ENCODE data around the gene INPP5K.
A peak's percentile ranks its signal among the peaks of the same experiment; 100 is the strongest.
"Not testable (repeated sequence)": the region's sequence is repeated elsewhere in the genome, so short reads cannot be mapped to it uniquely, and the experiment has no call there.

The INPP5K gene

GRCh38 chr17:1515640-1516387, 598 bp downstream of the INPP5K start:
- Histone ChIP-seq H3K9me3 (replicated peaks; ENCODE audit: low read length) (no peaks in the 10 kb centered on the region), H3K4me1 (ENCODE audit: control insufficient read depth, insufficient read depth, low read length) (peaks cover 25% of the 10 kb centered on the region), H3K9ac (ENCODE audit: low read depth, low read length) (peak overlapping the region; percentile 89), H3K36me3 (ENCODE audit: insufficient read depth, low read length) (peaks cover 15% of the 10 kb centered on the region), H3K27me3 (ENCODE audit: control insufficient read depth, insufficient read depth, low read length) (no peaks in the 10 kb centered on the region), H3K4me2 (ENCODE audit: low read length) (peak overlapping the region; percentile 98), H3K4me3 (ENCODE audit: low read length) (peak overlapping the region; percentile 99)

DNA sequence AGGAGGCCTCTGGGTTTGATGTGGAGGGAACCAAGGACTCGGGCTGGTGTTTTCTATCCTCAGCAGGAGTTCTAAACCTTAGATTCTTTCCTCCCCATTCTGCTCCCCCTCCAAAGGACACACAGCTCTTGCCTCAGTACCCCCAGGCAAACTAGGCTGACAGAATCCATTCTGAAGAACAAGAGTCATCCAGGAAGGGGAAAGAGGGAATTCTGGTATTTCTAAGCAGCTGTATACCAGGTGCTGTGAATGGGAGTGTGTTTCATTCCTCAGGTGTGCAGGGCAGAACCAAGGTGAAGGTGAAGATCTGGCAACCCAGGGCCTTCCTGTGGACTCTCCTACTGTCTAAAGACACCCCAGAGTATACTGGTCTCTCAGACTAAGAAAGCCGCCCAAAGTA, 4.1 kb downstream of the INPP5K start:
- Histone ChIP-seq H3K9ac (ENCODE audit: low read depth, low read length) (peak overlapping the region; percentile 36), H3K27me3 (ENCODE audit: control insufficient read depth, insufficient read depth, low read length) (no peaks in the 10 kb centered on the region), H3K36me3 (ENCODE audit: insufficient read depth, low read length) (peaks cover 12% of the 10 kb centered on the region), H3K4me3 (ENCODE audit: low read length) (no peak overlapping the region), H3K4me1 (ENCODE audit: control insufficient read depth, insufficient read depth, low read length) (peaks cover 22% of the 10 kb centered on the region), H3K9me3 (replicated peaks; ENCODE audit: low read length) (no peaks in the 10 kb centered on the region), H3K4me2 (ENCODE audit: low read length) (peak overlapping the region; percentile 27)

DNA sequence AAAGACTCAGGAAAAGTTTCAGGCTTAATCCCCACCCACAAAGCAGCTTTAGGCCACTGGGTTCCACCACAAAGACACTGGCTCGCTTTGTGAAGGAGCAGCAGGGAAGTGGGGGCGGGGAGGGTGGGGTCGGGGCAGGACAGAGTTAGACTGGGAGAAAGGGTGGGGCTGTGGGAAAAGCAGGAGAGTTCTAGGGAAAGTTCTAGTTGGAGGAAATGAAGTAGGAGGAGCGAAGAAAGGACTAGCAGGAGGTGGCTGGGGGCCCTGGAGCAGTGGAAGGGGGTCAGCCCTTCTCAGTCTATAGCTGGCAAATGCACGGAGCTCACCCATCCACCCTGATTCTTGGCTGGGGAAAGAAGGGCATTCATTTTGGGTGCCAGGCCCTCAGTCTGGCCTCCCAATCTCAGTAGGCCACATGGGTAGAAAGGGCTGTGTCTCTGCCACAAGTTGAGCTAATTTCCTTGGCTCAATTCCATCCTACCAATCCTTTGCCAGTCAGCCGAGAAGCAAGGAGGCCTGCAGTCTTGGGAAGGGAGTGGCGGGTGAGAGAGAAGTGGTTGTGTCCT, 4.6 kb downstream of the INPP5K start:
- no peaks in the 10 kb centered on the region for H3K9me3 ChIP-seq (replicated peaks; ENCODE audit: low read length)
- peaks cover 12% of the 10 kb centered on the region for H3K36me3 ChIP-seq (ENCODE audit: insufficient read depth, low read length)
- H3K4me3 ChIP-seq (ENCODE audit: low read length), result no peak overlapping the region
- H3K9ac ChIP-seq (ENCODE audit: low read depth, low read length), result peak overlapping the region; percentile 36
- H3K4me2 ChIP-seq (ENCODE audit: low read length), result peak overlapping the region; percentile 27
- H3K27me3 ChIP-seq (ENCODE audit: control insufficient read depth, insufficient read depth, low read length), result no peaks in the 10 kb centered on the region
- H3K4me1 ChIP-seq (ENCODE audit: control insufficient read depth, insufficient read depth, low read length), result peaks cover 22% of the 10 kb centered on the region

DNA sequence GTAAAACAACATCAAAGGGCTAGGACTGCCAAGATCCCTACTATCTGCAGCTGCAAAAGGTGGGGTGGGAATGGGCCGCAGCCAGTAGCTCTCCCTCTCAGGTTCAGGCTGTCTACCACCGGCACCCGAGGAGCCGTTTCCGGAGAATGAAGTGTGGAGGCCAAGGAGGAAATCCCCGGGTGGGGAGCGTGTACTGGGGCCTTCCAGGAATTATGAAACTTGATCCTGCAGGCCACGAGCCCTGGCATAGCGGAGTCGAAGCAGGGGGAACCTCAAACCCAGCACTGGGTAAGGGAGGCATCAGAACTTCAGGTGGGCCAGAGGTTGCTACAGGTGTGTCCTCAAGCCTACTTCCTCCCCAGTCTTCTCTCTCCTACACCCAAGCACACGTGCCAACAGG, 5.1 kb downstream of the INPP5K start:
- Histone ChIP-seq H3K9ac (ENCODE audit: low read depth, low read length) (no peak overlapping the region), H3K27me3 (ENCODE audit: control insufficient read depth, insufficient read depth, low read length) (no peaks in the 10 kb centered on the region), H3K4me2 (ENCODE audit: low read length) (no peak overlapping the region), H3K9me3 (replicated peaks; ENCODE audit: low read length) (no peaks in the 10 kb centered on the region), H3K36me3 (ENCODE audit: insufficient read depth, low read length) (peaks cover 16% of the 10 kb centered on the region), H3K4me1 (ENCODE audit: control insufficient read depth, insufficient read depth, low read length) (peaks cover 22% of the 10 kb centered on the region), H3K4me3 (ENCODE audit: low read length) (no peak overlapping the region)

DNA sequence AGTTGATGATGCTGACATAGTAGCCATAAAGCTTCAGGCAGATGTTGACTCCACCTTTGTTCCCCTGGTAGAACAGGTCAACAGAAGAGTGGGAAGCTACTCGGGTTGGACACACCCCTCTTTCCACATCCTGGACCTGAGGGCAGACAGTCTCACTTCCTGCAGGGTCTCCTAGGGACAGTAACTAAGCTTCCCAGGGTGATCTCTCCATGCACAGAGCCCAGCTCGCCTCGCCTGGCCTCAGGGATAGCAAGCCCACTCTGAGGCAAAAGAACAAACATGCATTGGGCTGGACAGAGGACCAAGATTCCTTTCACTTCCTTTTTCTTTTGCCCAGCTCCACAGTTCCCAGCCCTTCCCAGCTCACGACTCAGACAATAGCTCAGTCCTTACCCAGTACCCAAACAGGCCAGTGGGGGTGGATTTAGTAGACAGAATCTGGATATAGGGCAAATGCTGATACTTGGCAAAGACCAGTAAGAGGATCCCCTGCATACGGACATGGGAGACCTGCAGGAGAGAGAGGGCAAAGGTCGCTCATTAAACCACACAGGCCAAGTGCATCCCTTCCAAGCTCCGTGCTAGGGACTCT, 7.0 kb downstream of the INPP5K start:
- peaks cover 16% of the 10 kb centered on the region for H3K4me1 ChIP-seq (ENCODE audit: control insufficient read depth, insufficient read depth, low read length)
- no peaks in the 10 kb centered on the region for H3K9me3 ChIP-seq (replicated peaks; ENCODE audit: low read length)
- H3K4me2 ChIP-seq (ENCODE audit: low read length), result no peak overlapping the region
- H3K27me3 ChIP-seq (ENCODE audit: control insufficient read depth, insufficient read depth, low read length), result no peaks in the 10 kb centered on the region
- H3K4me3 ChIP-seq (ENCODE audit: low read length), result no peak overlapping the region
- peaks cover 18% of the 10 kb centered on the region for H3K36me3 ChIP-seq (ENCODE audit: insufficient read depth, low read length)
- no peak overlapping the region for H3K9ac ChIP-seq (ENCODE audit: low read depth, low read length)

DNA sequence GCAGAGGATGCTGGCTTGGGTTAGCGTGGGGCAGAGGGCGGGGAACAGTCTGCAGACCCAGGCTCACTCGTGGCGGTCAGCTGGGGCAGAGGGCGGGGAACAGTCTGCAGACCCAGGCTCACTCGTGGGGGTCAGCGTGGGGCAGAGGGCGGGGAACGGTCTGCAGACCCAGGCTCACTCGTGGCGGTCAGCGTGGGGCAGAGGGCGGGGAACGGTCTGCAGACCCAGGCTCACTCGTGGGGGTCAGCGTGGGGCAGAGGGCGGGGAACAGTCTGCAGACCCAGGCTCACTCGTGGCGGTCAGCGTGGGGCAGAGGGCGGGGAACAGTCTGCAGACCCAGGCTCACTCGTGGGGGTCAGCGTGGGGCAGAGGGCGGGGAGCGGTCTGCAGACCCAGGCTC, 7.7 kb downstream of the INPP5K start:
- H3K9me3 ChIP-seq (replicated peaks; ENCODE audit: low read length); H3K27me3 ChIP-seq (ENCODE audit: control insufficient read depth, insufficient read depth, low read length); H3K4me3 ChIP-seq (ENCODE audit: low read length); H3K4me2 ChIP-seq (ENCODE audit: low read length); H3K9ac ChIP-seq (ENCODE audit: low read depth, low read length): not testable (repeated sequence)
- Histone ChIP-seq H3K4me1 (ENCODE audit: control insufficient read depth, insufficient read depth, low read length) (peaks cover 16% of the 10 kb centered on the region), H3K36me3 (ENCODE audit: insufficient read depth, low read length) (peaks cover 17% of the 10 kb centered on the region)

- Histone ChIP-seq H3K4me2 (ENCODE audit: low read length) (no peak overlapping the region), H3K9me3 (replicated peaks; ENCODE audit: low read length) (no peaks in the 10 kb centered on the region), H3K36me3 (ENCODE audit: insufficient read depth, low read length) (peaks cover 9% of the 10 kb centered on the region), H3K27me3 (ENCODE audit: control insufficient read depth, insufficient read depth, low read length) (no peaks in the 10 kb centered on the region), H3K9ac (ENCODE audit: low read depth, low read length) (no peak overlapping the region), H3K4me3 (ENCODE audit: low read length) (no peak overlapping the region), H3K4me1 (ENCODE audit: control insufficient read depth, insufficient read depth, low read length) (peaks cover 9% of the 10 kb centered on the region)
Observed at GRCh38 chr17:1506649-1507267, 9.7 kb downstream of the INPP5K start.

DNA sequence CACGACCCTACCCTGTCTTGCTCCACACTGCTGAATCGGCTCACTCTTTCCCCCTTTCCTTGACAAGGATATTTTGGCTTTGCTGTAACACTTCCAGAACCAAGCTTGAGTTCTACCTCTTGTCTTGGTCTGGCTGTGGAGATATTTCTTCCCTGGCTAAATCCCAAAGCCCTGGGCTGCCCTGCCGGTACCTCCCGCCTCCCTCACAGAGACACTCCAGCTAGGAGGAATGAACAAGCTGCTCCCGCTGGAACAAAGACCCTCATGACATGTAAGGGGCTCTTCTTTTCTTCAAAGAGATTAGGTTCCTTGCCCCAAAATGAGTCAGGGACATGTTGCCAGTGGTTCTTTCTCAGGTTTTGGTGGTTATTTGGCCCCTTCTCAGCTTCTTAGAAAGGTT, 10.8 kb downstream of the INPP5K start:
- Histone ChIP-seq H3K9ac (ENCODE audit: low read depth, low read length) (no peak overlapping the region), H3K4me1 (ENCODE audit: control insufficient read depth, insufficient read depth, low read length) (no peaks in the 10 kb centered on the region), H3K36me3 (ENCODE audit: insufficient read depth, low read length) (peaks cover 6% of the 10 kb centered on the region), H3K4me3 (ENCODE audit: low read length) (no peak overlapping the region), H3K9me3 (replicated peaks; ENCODE audit: low read length) (no peaks in the 10 kb centered on the region), H3K27me3 (ENCODE audit: control insufficient read depth, insufficient read depth, low read length) (no peaks in the 10 kb centered on the region), H3K4me2 (ENCODE audit: low read length) (no peak overlapping the region)

GRCh38 chr17:1504866-1505265, 11.5 kb downstream of the INPP5K start:
- no peak overlapping the region for H3K4me3 ChIP-seq (ENCODE audit: low read length)
- no peak overlapping the region for H3K9ac ChIP-seq (ENCODE audit: low read depth, low read length)
- H3K4me2 ChIP-seq (ENCODE audit: low read length), result no peak overlapping the region
- H3K27me3 ChIP-seq (ENCODE audit: control insufficient read depth, insufficient read depth, low read length), result no peaks in the 10 kb centered on the region
- peaks cover 6% of the 10 kb centered on the region for H3K36me3 ChIP-seq (ENCODE audit: insufficient read depth, low read length)
- H3K9me3 ChIP-seq (replicated peaks; ENCODE audit: low read length), result no peaks in the 10 kb centered on the region
- H3K4me1 ChIP-seq (ENCODE audit: control insufficient read depth, insufficient read depth, low read length), result no peaks in the 10 kb centered on the region

GRCh38 chr17:1503699-1504098, 12.7 kb downstream of the INPP5K start:
- H3K27me3 ChIP-seq (ENCODE audit: control insufficient read depth, insufficient read depth, low read length), result no peaks in the 10 kb centered on the region
- H3K9me3 ChIP-seq (replicated peaks; ENCODE audit: low read length), result no peaks in the 10 kb centered on the region
- peaks cover 6% of the 10 kb centered on the region for H3K36me3 ChIP-seq (ENCODE audit: insufficient read depth, low read length)
- no peak overlapping the region for H3K4me3 ChIP-seq (ENCODE audit: low read length)
- no peaks in the 10 kb centered on the region for H3K4me1 ChIP-seq (ENCODE audit: control insufficient read depth, insufficient read depth, low read length)
- no peak overlapping the region for H3K9ac ChIP-seq (ENCODE audit: low read depth, low read length)
- H3K4me2 ChIP-seq (ENCODE audit: low read length), result no peak overlapping the region

- Histone ChIP-seq H3K4me1 (ENCODE audit: control insufficient read depth, insufficient read depth, low read length) (peaks cover 22% of the 10 kb centered on the region), H3K27me3 (ENCODE audit: control insufficient read depth, insufficient read depth, low read length) (no peaks in the 10 kb centered on the region), H3K36me3 (ENCODE audit: insufficient read depth, low read length) (peaks cover 9% of the 10 kb centered on the region), H3K4me2 (ENCODE audit: low read length) (no peak overlapping the region), H3K4me3 (ENCODE audit: low read length) (no peak overlapping the region), H3K9ac (ENCODE audit: low read depth, low read length) (no peak overlapping the region), H3K9me3 (replicated peaks; ENCODE audit: low read length) (no peaks in the 10 kb centered on the region)
Observed at GRCh38 chr17:1498869-1499268, 17.5 kb downstream of the INPP5K start.
